NB4 (cell line): ENCODE results near the gene NTM.

Source experiments
- DNase-seq: peaks from one replicate; pipeline ENCODE4 v3.0.0; 2010; ENCODE audit warnings: low read depth
- H3K4me3 ChIP-seq: one replicate; pipeline ENCODE4 v1.5.1; 2011; ENCODE audit warnings: mild to moderate bottlenecking, low read depth, low read length, moderate library complexity
- MYC ChIP-seq: IDR thresholded peaks from 2 replicates; pipeline ENCODE4 v1.6.1; 2011; ENCODE audit warnings: low read depth, low read length
- POLR2A ChIP-seq: IDR thresholded peaks from 2 replicates; pipeline ENCODE4 v1.6.1; 2011; ENCODE audit warnings: mild to moderate bottlenecking; ENCODE audit not compliant: insufficient read length; ENCODE audit errors: extremely low read depth
- TF ChIP-seq, protein P1 (sequence below): IDR thresholded peaks from 2 replicates; pipeline ENCODE4 v1.6.1; 2011; ENCODE audit warnings: low read depth, low read length
- TF ChIP-seq, protein P2 (sequence below): IDR thresholded peaks from one replicate; pipeline ENCODE4 v1.5.1; 2012; ENCODE audit warnings: low read depth, low read length

NTM gene

DNA sequence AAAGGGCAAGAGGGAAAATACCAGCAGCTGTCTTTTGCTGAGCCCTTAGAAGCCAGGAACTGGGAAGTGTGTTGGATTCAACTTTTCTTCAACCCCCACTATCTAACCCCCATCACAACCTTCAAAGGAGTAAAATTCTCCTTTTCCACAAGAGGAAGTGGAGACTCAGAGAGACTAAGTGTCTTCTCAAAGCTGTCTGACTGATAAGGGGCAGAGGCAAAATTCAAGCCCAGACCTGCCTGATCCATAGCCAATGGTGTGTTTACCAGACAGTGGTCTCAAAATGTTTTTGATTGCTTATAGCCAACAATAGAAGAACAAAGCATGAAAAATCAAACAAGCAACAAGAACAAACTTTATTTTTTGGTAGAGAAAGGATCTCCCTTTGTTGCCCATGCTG, 707.0 kb downstream of the NTM start:
- DNase-seq, result no peak

DNA sequence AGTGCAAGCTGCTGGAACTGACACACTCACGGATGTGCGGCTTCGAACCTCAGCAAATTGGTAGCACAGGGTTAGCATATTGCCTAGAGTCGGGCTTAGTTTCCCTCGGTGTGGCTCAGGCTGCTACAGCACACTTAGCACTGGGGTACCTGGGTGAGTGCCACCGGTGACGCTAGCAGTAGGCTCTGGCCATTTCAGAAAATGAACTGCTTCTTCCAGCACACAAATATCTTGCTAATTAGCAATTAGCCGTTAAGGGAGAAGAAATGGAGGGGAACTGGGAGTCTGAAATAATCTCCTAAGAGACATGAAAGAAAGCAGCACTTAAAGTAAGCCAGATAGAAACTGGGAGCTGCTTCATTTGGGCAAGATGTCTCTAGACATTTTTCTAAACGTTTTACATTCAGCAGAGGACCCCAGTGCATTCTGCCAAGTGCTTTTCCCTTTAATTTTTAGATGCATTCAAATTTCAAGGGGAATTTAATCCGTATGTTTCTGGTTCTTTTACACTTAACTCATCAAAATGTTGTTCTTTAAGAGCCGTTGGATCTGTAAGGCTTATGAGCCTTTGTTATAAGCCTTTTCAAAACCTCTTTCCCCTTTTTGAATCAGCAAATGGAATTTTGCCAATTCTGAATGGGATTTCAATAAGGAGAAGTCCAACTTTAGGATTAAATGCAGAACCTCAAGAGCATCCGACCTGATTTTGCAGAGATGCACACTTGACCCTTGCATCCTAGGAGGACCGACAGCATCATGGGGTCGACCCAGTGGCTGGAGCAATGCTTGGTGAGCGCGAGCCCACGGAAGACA, 708.1 kb downstream of the NTM start:
- H3K4me3 ChIP-seq, result no peak overlapping the region
- no peak for DNase-seq
- TF ChIP-seq, protein P1, sequence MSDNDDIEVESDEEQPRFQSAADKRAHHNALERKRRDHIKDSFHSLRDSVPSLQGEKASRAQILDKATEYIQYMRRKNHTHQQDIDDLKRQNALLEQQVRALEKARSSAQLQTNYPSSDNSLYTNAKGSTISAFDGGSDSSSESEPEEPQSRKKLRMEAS, result no peak
- no peak for TF ChIP-seq POLR2A
- TF ChIP-seq, protein P2, sequence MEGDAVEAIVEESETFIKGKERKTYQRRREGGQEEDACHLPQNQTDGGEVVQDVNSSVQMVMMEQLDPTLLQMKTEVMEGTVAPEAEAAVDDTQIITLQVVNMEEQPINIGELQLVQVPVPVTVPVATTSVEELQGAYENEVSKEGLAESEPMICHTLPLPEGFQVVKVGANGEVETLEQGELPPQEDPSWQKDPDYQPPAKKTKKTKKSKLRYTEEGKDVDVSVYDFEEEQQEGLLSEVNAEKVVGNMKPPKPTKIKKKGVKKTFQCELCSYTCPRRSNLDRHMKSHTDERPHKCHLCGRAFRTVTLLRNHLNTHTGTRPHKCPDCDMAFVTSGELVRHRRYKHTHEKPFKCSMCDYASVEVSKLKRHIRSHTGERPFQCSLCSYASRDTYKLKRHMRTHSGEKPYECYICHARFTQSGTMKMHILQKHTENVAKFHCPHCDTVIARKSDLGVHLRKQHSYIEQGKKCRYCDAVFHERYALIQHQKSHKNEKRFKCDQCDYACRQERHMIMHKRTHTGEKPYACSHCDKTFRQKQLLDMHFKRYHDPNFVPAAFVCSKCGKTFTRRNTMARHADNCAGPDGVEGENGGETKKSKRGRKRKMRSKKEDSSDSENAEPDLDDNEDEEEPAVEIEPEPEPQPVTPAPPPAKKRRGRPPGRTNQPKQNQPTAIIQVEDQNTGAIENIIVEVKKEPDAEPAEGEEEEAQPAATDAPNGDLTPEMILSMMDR, result no peak
- no peak for TF ChIP-seq MYC

More for the DNA sequence above, 707.0 kb downstream of the NTM start:
- TF ChIP-seq, protein P1, result no peak
- TF ChIP-seq MYC, result no peak
- TF ChIP-seq, protein P2, result no peak
- no peak for TF ChIP-seq POLR2A
- H3K4me3 ChIP-seq, result no peak overlapping the region

DNA sequence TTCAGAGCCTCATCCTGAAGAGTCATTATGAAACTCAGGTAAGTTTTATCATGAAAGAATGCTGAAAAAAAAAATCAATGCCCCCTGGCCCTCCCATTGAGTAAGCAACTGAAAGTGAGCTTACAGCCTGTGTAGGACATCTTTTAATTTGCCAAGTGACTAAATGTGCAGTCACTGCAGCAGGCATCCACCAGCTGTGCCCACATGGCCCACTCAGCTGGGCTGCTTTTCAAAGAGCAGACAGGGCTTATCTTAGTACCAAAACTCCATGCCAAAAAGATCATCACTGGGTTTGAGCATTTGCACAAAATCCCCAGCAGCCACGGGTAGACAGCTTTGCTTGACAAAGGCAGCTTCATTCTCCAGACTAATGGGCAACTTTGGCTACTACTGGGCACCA, 709.7 kb downstream of the NTM start:
- H3K4me3 ChIP-seq, result no peak overlapping the region
- no peak for TF ChIP-seq POLR2A
- TF ChIP-seq MYC, result no peak
- TF ChIP-seq, protein P2, result no peak
- TF ChIP-seq, protein P1, result no peak
- DNase-seq, result no peak

DNA sequence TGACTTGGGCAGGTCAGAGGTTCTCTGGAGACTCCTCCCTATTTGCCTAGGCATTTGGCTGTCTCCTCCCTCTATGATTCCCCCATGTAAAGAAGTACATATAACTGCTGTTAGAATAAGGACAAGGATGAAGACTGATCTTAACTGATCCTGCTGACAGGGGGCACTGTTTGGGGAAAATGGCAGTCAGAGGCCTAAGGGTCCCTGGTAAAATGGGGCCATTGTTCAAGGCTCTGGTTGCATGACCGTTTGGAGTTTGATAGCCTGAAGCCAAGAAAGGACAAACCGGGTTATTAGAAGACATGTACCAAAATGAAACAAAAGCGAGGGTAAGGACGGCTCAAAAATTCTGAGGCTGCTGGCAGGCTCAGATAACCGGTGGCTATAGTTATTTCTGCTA, 712.2 kb downstream of the NTM start:
- no peak for DNase-seq
- H3K4me3 ChIP-seq, result no peak overlapping the region
- TF ChIP-seq, protein P1, result no peak

DNA sequence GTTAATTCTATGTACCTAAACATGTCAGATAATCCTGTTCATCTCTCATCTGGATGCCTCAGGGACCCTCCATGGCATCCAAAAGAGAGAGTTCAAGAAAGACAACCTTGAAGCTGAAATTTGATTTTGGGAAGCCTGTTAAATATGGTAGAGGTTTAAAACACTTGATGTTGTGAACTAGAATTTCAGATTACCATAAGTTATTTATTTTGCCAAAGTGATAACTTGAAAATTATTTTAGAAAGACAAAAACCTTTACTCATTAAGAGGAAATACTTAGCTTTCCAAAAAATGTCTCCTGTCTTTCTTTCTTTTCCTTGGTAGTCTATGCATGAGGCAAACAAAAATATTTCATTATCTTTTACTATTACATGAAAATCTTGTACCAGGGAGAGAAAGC, 714.0 kb downstream of the NTM start:
- no peak overlapping the region for H3K4me3 ChIP-seq
- TF ChIP-seq, protein P1, result no peak
- TF ChIP-seq POLR2A (no peak), MYC (no peak)
- TF ChIP-seq, protein P2, result no peak
- no peak for DNase-seq

DNA sequence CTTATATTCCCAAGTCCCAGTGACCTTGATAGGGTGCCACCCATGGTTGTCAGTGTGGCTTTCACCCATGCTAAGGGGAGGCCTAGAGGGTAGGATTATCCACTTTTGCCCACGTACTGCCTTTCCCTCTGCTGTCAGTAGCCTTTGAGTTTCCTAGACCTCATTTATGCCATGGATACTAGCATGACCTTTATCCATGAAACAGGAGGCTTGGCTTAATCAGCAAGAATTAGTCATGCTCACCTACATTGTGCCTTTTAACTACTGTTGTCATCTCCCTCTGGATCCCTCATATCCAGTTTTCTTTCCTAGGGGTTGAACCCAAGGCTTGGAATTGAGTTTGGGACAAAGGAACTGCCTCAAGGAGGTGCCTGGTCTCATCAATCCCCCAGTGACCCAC, 716.7 kb downstream of the NTM start:
- no peak overlapping the region for H3K4me3 ChIP-seq
- no peak for DNase-seq
- TF ChIP-seq, protein P2, result no peak
- TF ChIP-seq, protein P1, result no peak
- no peak for TF ChIP-seq MYC
- TF ChIP-seq POLR2A, result no peak
